Hepatocyte (in vitro differentiated cells): Measurements from ENCODE around the gene TRMT61A.

Experiments
- CTCF ChIP-seq: fragments of 200-600 bp; sonication (generic); IDR thresholded peaks from 2 replicates; pipeline ENCODE4 v1.5.1; 2016; ENCODE audit warnings: antibody characterized with exemption, mild to moderate bottlenecking; ENCODE audit not compliant: poor library complexity
- EZH2 ChIP-seq: fragments of 200-600 bp; sonication (generic); IDR thresholded peaks from 2 replicates; pipeline ENCODE4 v1.6.1; 2016; ENCODE audit warnings: antibody characterized with exemption, mild to moderate bottlenecking, borderline replicate concordance

GRCh38 chr14:103520269-103520656 is 8.7 kb upstream of the TRMT61A start:
- TF ChIP-seq CTCF (no peak), EZH2 (no peak)
